Trophoblast cell (in vitro differentiated cells and primary cell): ENCODE data around the gene CDC42EP3.
A peak's percentile ranks its signal among the peaks of the same experiment; 100 is the strongest.

Experiments
- DNase-seq, 2 donors: peaks; one replicate each; pipeline ENCODE4 v3.0.0-alpha.2; 2016
- H2AFZ ChIP-seq: 2 replicates; pipeline ENCODE4 v1.6.1; 2013; ENCODE audit warnings: low read length, moderate library complexity, mild to moderate bottlenecking; ENCODE audit not compliant: insufficient read depth, poor library complexity
- H2AK5ac ChIP-seq: 2 replicates; pipeline ENCODE4 v1.6.1; 2013; ENCODE audit warnings: mild to moderate bottlenecking, low read length
- H2BK120ac ChIP-seq: 2 replicates; pipeline ENCODE4 v1.6.1; 2013; ENCODE audit warnings: low read length, mild to moderate bottlenecking, moderate library complexity; ENCODE audit not compliant: insufficient read depth, poor library complexity
- H2BK12ac ChIP-seq: 2 replicates; pipeline ENCODE4 v1.6.1; 2013; ENCODE audit warnings: mild to moderate bottlenecking, low read length, moderate library complexity
- H2BK5ac ChIP-seq: 2 replicates; pipeline ENCODE4 v1.6.1; 2013; ENCODE audit warnings: low read length, low read depth, moderate library complexity, mild to moderate bottlenecking; ENCODE audit not compliant: poor library complexity
- H3K14ac ChIP-seq: 2 replicates; pipeline ENCODE4 v1.6.1; 2013; ENCODE audit warnings: mild to moderate bottlenecking, low read length
- H3K18ac ChIP-seq: 2 replicates; pipeline ENCODE4 v1.6.1; 2013; ENCODE audit warnings: mild to moderate bottlenecking, low read length
- H3K23ac ChIP-seq: 2 replicates; pipeline ENCODE4 v1.6.1; 2013; ENCODE audit warnings: low read length
- H3K27ac ChIP-seq: 2 replicates; pipeline ENCODE4 v1.5.1; 2013; ENCODE audit warnings: low read depth, mild to moderate bottlenecking, inconsistent platforms, low read length, moderate library complexity
- H3K27me3 ChIP-seq: 2 replicates; pipeline ENCODE4 v1.6.1; 2013; ENCODE audit warnings: inconsistent platforms, mild to moderate bottlenecking, low read length, moderate library complexity; ENCODE audit not compliant: insufficient read depth
- H3K36me3 ChIP-seq, 2 experiments: 1 replicate in 1 of 2; 2 replicates in 1 of 2; pipeline ENCODE4 v1.6.1; 2013; ENCODE audit warnings: low read length in 2 of 2, mild to moderate bottlenecking in 2 of 2, moderate library complexity in 1 of 2; ENCODE audit not compliant: insufficient read depth in 2 of 2, control insufficient read depth in 1 of 2
- H3K4ac ChIP-seq: 2 replicates; pipeline ENCODE4 v1.6.1; 2013; ENCODE audit warnings: low read depth, mild to moderate bottlenecking, low read length, moderate library complexity
- H3K4me1 ChIP-seq, 2 experiments: 1 replicate in 1 of 2; 2 replicates in 1 of 2; pipeline ENCODE4 v1.6.1; 2013; ENCODE audit warnings: low read length in 2 of 2, mild to moderate bottlenecking in 2 of 2, moderate library complexity in 1 of 2; ENCODE audit not compliant: insufficient read depth in 2 of 2, control insufficient read depth in 1 of 2
- H3K4me2 ChIP-seq: 2 replicates; pipeline ENCODE4 v1.6.1; 2013; ENCODE audit warnings: inconsistent platforms, mild to moderate bottlenecking, low read length, moderate library complexity
- H3K4me3 ChIP-seq: 2 replicates; pipeline ENCODE4 v1.5.1; 2013; ENCODE audit warnings: mild to moderate bottlenecking, low read depth, low read length, inconsistent platforms
- H3K79me1 ChIP-seq: one replicate; pipeline ENCODE4 v1.6.1; 2013; ENCODE audit warnings: low read length
- H3K79me2 ChIP-seq: 2 replicates; pipeline ENCODE4 v1.6.1; 2013; ENCODE audit warnings: low read length, mild to moderate bottlenecking; ENCODE audit not compliant: control insufficient read depth, insufficient read depth, poor library complexity
- H3K9ac ChIP-seq: 2 replicates; pipeline ENCODE4 v1.6.1; 2013; ENCODE audit warnings: mild to moderate bottlenecking, low read length
- H3K9me3 ChIP-seq: 2 replicates; pipeline ENCODE4 v1.6.1; 2013; ENCODE audit warnings: low read depth, mild to moderate bottlenecking, control low read depth, inconsistent platforms, low read length; ENCODE audit not compliant: insufficient read depth
- H4K12ac ChIP-seq: 2 replicates; pipeline ENCODE4 v1.6.1; 2013; ENCODE audit warnings: low read depth, mild to moderate bottlenecking, low read length, moderate library complexity
- H4K8ac ChIP-seq: 2 replicates; pipeline ENCODE4 v1.6.1; 2013; ENCODE audit warnings: low read depth, mild to moderate bottlenecking, low read length, moderate library complexity
- H4K91ac ChIP-seq: one replicate; pipeline ENCODE4 v1.6.1; 2013; ENCODE audit warnings: low read depth, mild to moderate bottlenecking, low read length, moderate library complexity
- WGBS: extraction: QIAGEN DNeasy Blood & Tissue Kit; methylation state at CpG from one replicate; pipeline ENCODE4 v1.1.7; 2013; ENCODE audit warnings: missing lambda C conversion rate; ENCODE audit not compliant: insufficient read length, insufficient coverage; ENCODE audit errors: extremely low coverage; 5-methylcytosine and 5-hydroxymethylcytosine counted together

CDC42EP3 gene

GRCh38 chr2:37671816-37672103 is 318 bp upstream of the CDC42EP3 start:
- H3K23ac ChIP-seq = no peak overlapping the region
- peaks cover 22% of the 10 kb centered on the region for H3K79me2 ChIP-seq
- peak overlapping the region; percentile 39 for H2AK5ac ChIP-seq
- H2BK12ac ChIP-seq = peak overlapping the region; percentile 78
- H3K4me2 ChIP-seq = peak overlapping the region; percentile 84
- H2BK120ac ChIP-seq = peak overlapping the region; percentile 96
- peak overlapping the region; percentile 94 for H3K18ac ChIP-seq
- H3K4me1 ChIP-seq = peaks cover 6 to 9% of the 10 kb centered on the region in 2 experiments
- WGBS = no CpG with 5 or more reads among the region's 29 CpGs
- no peaks in the 10 kb centered on the region for H3K27me3 ChIP-seq
- H3K79me1 ChIP-seq = peaks cover 20% of the 10 kb centered on the region
- H3K9me3 ChIP-seq = no peaks in the 10 kb centered on the region
- peak overlapping the region; percentile 88 for H4K12ac ChIP-seq
- H3K27ac ChIP-seq = peak overlapping the region; percentile 97
- H3K36me3 ChIP-seq = peaks cover 5% of the 10 kb centered on the region in 2 experiments
- DNase-seq = peak in 1 of 2 donors; percentile 58
- H3K14ac ChIP-seq = peak overlapping the region; percentile 95
- peak overlapping the region; percentile 89 for H4K8ac ChIP-seq
- peak overlapping the region; percentile 94 for H2BK5ac ChIP-seq
- H2AFZ ChIP-seq = peak overlapping the region; percentile 89
- H3K4me3 ChIP-seq = peak overlapping the region; percentile 93
- H4K91ac ChIP-seq = peak overlapping the region; percentile 79
- H3K4ac ChIP-seq = peak overlapping the region; percentile 83
- peak overlapping the region; percentile 95 for H3K9ac ChIP-seq

- peaks cover 20% of the 10 kb centered on the region for H3K79me1 ChIP-seq
- H2BK120ac ChIP-seq = peak overlapping the region; percentile 82
- H3K9ac ChIP-seq = peak overlapping the region; percentile 93
- H3K4me1 ChIP-seq = peaks cover 9 to 12% of the 10 kb centered on the region in 2 experiments
- no CpG with 5 or more reads among the region's 11 CpGs for WGBS
- H2AK5ac ChIP-seq = peak overlapping the region; percentile 8
- H4K8ac ChIP-seq = no peak overlapping the region
- H3K4me2 ChIP-seq = peak overlapping the region; percentile 70
- peak overlapping the region; percentile 87 for H3K4ac ChIP-seq
- H3K36me3 ChIP-seq = peaks cover 5% of the 10 kb centered on the region in 2 experiments
- H3K18ac ChIP-seq = peak overlapping the region; percentile 79
- peak in 1 of 2 donors; percentile 27 for DNase-seq
- no peak overlapping the region for H4K12ac ChIP-seq
- H3K23ac ChIP-seq = no peak overlapping the region
- peaks cover 23% of the 10 kb centered on the region for H3K79me2 ChIP-seq
- H3K27ac ChIP-seq = no peak overlapping the region
- no peaks in the 10 kb centered on the region for H3K27me3 ChIP-seq
- peak overlapping the region; percentile 89 for H2BK5ac ChIP-seq
- H3K14ac ChIP-seq = peak overlapping the region; percentile 83
- H3K4me3 ChIP-seq = peak overlapping the region; percentile 93
- H4K91ac ChIP-seq = no peak overlapping the region
- H2BK12ac ChIP-seq = no peak overlapping the region
- H3K9me3 ChIP-seq = no peaks in the 10 kb centered on the region
- no peak overlapping the region for H2AFZ ChIP-seq
Observed at GRCh38 chr2:37670378-37671008, 949 bp downstream of the CDC42EP3 start.

GRCh38 chr2:37669446-37669845 is 2.0 kb downstream of the CDC42EP3 start:
- no peak overlapping the region for H4K12ac ChIP-seq
- no peak overlapping the region for H3K9ac ChIP-seq
- H3K36me3 ChIP-seq = peaks cover 5% of the 10 kb centered on the region in 2 experiments
- no peak overlapping the region for H3K4me3 ChIP-seq
- peaks cover 11 to 17% of the 10 kb centered on the region in 2 experiments for H3K4me1 ChIP-seq
- H2BK12ac ChIP-seq = no peak overlapping the region
- no peak overlapping the region for H2AK5ac ChIP-seq
- H3K14ac ChIP-seq = no peak overlapping the region
- peak overlapping the region; percentile 73 for H3K4ac ChIP-seq
- no CpG with 5 or more reads among the region's 3 CpGs for WGBS
- no peaks in the 10 kb centered on the region for H3K9me3 ChIP-seq
- H2AFZ ChIP-seq = no peak overlapping the region
- H3K4me2 ChIP-seq = peak overlapping the region; percentile 70
- no peak for DNase-seq
- H3K79me2 ChIP-seq = peaks cover 24% of the 10 kb centered on the region
- H3K79me1 ChIP-seq = peaks cover 20% of the 10 kb centered on the region
- H2BK5ac ChIP-seq = no peak overlapping the region
- no peak overlapping the region for H4K8ac ChIP-seq
- no peak overlapping the region for H2BK120ac ChIP-seq
- no peak overlapping the region for H3K27ac ChIP-seq
- no peak overlapping the region for H3K23ac ChIP-seq
- H4K91ac ChIP-seq = no peak overlapping the region
- no peaks in the 10 kb centered on the region for H3K27me3 ChIP-seq
- no peak overlapping the region for H3K18ac ChIP-seq

GRCh38 chr2:37667704-37668103 is 3.7 kb downstream of the CDC42EP3 start:
- H2AK5ac ChIP-seq = no peak overlapping the region
- peaks cover 9 to 12% of the 10 kb centered on the region in 2 experiments for H3K36me3 ChIP-seq
- peaks cover 24% of the 10 kb centered on the region for H3K79me2 ChIP-seq
- peaks cover 18% of the 10 kb centered on the region for H3K79me1 ChIP-seq
- no peak overlapping the region for H3K4me2 ChIP-seq
- no peak overlapping the region for H3K18ac ChIP-seq
- no peak overlapping the region for H3K27ac ChIP-seq
- H2BK5ac ChIP-seq = no peak overlapping the region
- H3K23ac ChIP-seq = no peak overlapping the region
- no peak overlapping the region for H2BK120ac ChIP-seq
- H4K12ac ChIP-seq = no peak overlapping the region
- H3K4ac ChIP-seq = peak overlapping the region; percentile 84
- H3K14ac ChIP-seq = no peak overlapping the region
- no peak overlapping the region for H2AFZ ChIP-seq
- H4K91ac ChIP-seq = no peak overlapping the region
- H3K27me3 ChIP-seq = no peaks in the 10 kb centered on the region
- H2BK12ac ChIP-seq = no peak overlapping the region
- no peak overlapping the region for H3K9ac ChIP-seq
- DNase-seq = no peak
- H3K9me3 ChIP-seq = no peaks in the 10 kb centered on the region
- no peak overlapping the region for H4K8ac ChIP-seq
- no peak overlapping the region for H3K4me3 ChIP-seq
- H3K4me1 ChIP-seq = peaks cover 11 to 17% of the 10 kb centered on the region in 2 experiments
- WGBS = no CpG with 5 or more reads among the region's 2 CpGs
